T-cell (primary cell): ENCODE data around the gene KLHDC2. TPM values are rescaled to one million over a fixed set of nuclear protein-coding genes. Genes with fewer than 3 reads are reported as not detected.

ENCODE experiments used
- ATAC-seq, 4 experiments: fragments of 200-7000 bp in 3 of 4; fragments of 150-1000 bp in 1 of 4; cut with Tn5 transposase; replicated peaks in 1 of 4; 1 replicate in 3 of 4; 2 replicates in 1 of 4; pipeline ENCODE4 v1.10.0; 2021; ENCODE audit warnings: moderate library complexity in 3 of 4, mild to moderate bottlenecking in 2 of 4, moderate number of reproducible peaks in 1 of 4
- CTCF ChIA-PET, 2 donors: fragments of 300-600 bp; sonication (Branson Sonifier 250); formaldehyde crosslinking; loops; one replicate each; lab custom pipeline; 2022; ENCODE audit warnings: antibody characterized with exemption in 2 of 2; lab: Charles Lee
- POLR2A ChIA-PET, 2 donors: fragments of 300-600 bp; sonication (Branson Sonifier 250); formaldehyde crosslinking; loops; one replicate each; lab custom pipeline; 2022; ENCODE audit warnings: antibody characterized with exemption in 2 of 2; lab: Charles Lee
- DNase-seq, 35 experiments: peaks; one replicate each; pipeline versions ENCODE4 v3.0.0 to v3.0.0-alpha.2; 2013 to 2023
- H3K27ac ChIP-seq: one replicate; pipeline ENCODE4 v1.5.1; 2013; ENCODE audit warnings: low read length
- H3K27me3 ChIP-seq, 2 experiments: replicated peaks in 1 of 2; 1 replicate in 1 of 2; 2 replicates in 1 of 2; pipeline versions ENCODE4 v1.6.1 to v1.7.0; 2013; ENCODE audit warnings: low read length in 1 of 2, mixed read lengths in 1 of 2; ENCODE audit not compliant: control insufficient read depth in 2 of 2, insufficient read depth in 2 of 2; ENCODE audit errors: extremely low read depth in 1 of 2
- H3K36me3 ChIP-seq, 2 donors: 1 replicate in 1 of 2; 2 replicates in 1 of 2; pipeline versions ENCODE4 v1.6.1 to v1.7.0; 2013; ENCODE audit warnings: low read length in 1 of 2; ENCODE audit not compliant: control insufficient read depth in 2 of 2, insufficient read depth in 1 of 2; ENCODE audit errors: extremely low read depth in 1 of 2
- H3K4me1 ChIP-seq, 2 experiments: 1 replicate in 1 of 2; 2 replicates in 1 of 2; pipeline versions ENCODE4 v1.6.1 to v1.7.0; 2013; ENCODE audit warnings: low read length in 2 of 2, mixed read lengths in 1 of 2; ENCODE audit not compliant: insufficient read depth in 2 of 2, control insufficient read depth in 1 of 2; ENCODE audit errors: extremely low read depth in 1 of 2
- H3K4me3 ChIP-seq, 2 donors: 1 replicate in 1 of 2; 2 replicates in 1 of 2; pipeline versions ENCODE4 v1.5.1 to v1.7.0; 2013; ENCODE audit warnings: mild to moderate bottlenecking in 2 of 2, low read length in 1 of 2, moderate library complexity in 1 of 2; ENCODE audit not compliant: control insufficient read depth in 1 of 2; ENCODE audit errors: extremely low read depth in 1 of 2
- H3K9me3 ChIP-seq: 2 replicates; pipeline ENCODE4 v1.7.0; 2013
- H3K27ac Mint-ChIP-seq, 2 donors: one replicate each; pipeline ENCODE4 v1.8.0; 2020 to 2021; ENCODE audit warnings: mild to moderate bottlenecking in 2 of 2, mixed read lengths in 2 of 2
- H3K27me3 Mint-ChIP-seq, 2 donors: one replicate each; pipeline ENCODE4 v1.8.0; 2021 to 2022; ENCODE audit warnings: mixed read lengths in 2 of 2
- H3K36me3 Mint-ChIP-seq: one replicate; pipeline ENCODE4 v1.8.0; 2021; ENCODE audit warnings: mixed read lengths
- H3K4me1 Mint-ChIP-seq, 3 donors: one replicate each; pipeline ENCODE4 v1.8.0; 2020 to 2022; ENCODE audit warnings: mixed read lengths in 3 of 3, mild to moderate bottlenecking in 1 of 3
- H3K4me3 Mint-ChIP-seq, 3 donors: one replicate each; pipeline ENCODE4 v1.8.0; 2020 to 2022; ENCODE audit warnings: mild to moderate bottlenecking in 3 of 3, mixed read lengths in 3 of 3, moderate library complexity in 3 of 3
- H3K9me3 Mint-ChIP-seq, 3 donors: one replicate each; pipeline ENCODE4 v1.8.0; 2020 to 2022; ENCODE audit warnings: mixed read lengths in 3 of 3
- WGBS: methylation state at CpG from one replicate; pipeline ENCODE4 v1.1.5; 2013; ENCODE audit warnings: missing lambda C conversion rate; ENCODE audit not compliant: insufficient coverage; 5-methylcytosine and 5-hydroxymethylcytosine counted together
- total RNA-seq, 35 experiments: library from RNA in 6 of 35; stranded (reverse) in 6 of 35; fragments of 120-200 nt in 1 of 35; gene quantifications; one replicate each; pipeline versions ENCODE4 v1.2.1 to v1.2.4 and lab custom pipeline; 2013 to 2026

The KLHDC2 gene
- total RNA-seq, 5 donors from 2014 or later (not counting 1 experiment from before 2014, with no cell fraction given), result 69.0 to 115 (median 69.2) TPM

DNA sequence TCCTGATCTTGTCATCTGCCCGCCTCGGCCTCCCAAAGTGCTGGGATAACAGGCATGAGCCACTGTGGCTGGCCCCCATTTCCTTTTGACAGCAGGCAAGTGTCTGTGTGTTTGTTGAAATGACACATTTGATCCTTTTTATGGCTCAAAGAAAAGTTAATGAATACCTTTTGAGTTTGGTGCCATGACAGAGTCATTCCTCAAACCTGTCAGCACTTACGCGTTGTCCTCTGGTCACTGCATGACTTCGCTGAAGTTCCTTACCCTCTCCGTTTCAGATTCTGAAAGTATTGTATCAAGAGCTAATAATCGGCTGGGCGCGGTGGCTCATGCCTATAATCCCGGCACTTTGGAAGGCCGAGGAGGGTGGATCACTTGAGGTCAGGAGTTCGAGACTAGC lies 52.2 kb downstream of the KLHDC2 start:
- Mint-ChIP-seq H3K27ac (no peak overlapping the region), H3K4me3 (no peak overlapping the region), H3K36me3 (peaks cover 55% of the 10 kb centered on the region), H3K9me3 (peaks cover 0 to 8% (median 8%) of the 10 kb centered on the region in 3 donors), H3K4me1 (peaks cover 0 to 3% (median 0%) of the 10 kb centered on the region in 3 donors), H3K27me3 (no peaks in the 10 kb centered on the region)
- DNase-seq, result no peak
- ChIA-PET POLR2A (no interaction called here), CTCF (interaction anchor here in 1 of 2 donors (0.6 kb wide), 1 partner anchor 17 kb away, joined by 5 read pairs; no protein-coding TSS in a partner anchor)
- no peak overlapping the region for H3K4me3 ChIP-seq
- H3K9me3 ChIP-seq, result no peaks in the 10 kb centered on the region
- no peak for ATAC-seq
- H3K4me1 ChIP-seq, result no peaks in the 10 kb centered on the region
- peaks cover 15 to 65% of the 10 kb centered on the region in 2 donors for H3K36me3 ChIP-seq
- 100% methylated on average over 9 of the region's 12 CpGs for WGBS
- no peak overlapping the region for H3K27ac ChIP-seq
- no peaks in the 10 kb centered on the region for H3K27me3 ChIP-seq

DNA sequence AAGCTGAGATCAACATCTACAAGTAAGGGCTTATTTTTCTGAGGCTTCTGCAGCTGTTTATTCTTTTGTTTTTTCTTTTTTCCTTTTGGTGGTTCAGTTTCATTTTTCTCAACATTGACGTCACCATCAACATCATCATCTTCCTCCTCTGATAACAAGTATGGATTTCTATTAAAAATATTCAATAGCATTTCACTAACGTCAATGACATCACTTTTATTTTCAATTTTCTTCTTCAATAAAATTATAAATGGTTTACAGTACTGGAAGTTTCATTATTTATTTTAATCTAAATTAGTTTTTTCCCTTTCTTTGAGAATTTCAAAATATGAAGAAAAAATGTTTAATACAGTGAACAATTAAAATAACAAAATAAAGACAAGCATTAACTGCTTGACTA lies 60.7 kb downstream of the KLHDC2 start:
- H3K36me3 Mint-ChIP-seq, result peaks cover 53% of the 10 kb centered on the region
- ChIA-PET CTCF (interaction anchor here (0.7 to 4.1 kb wide), 10 partner anchors 11 to 368 kb away, joined by 3 to 27 read pairs (median 6); partner anchors contain the start of genes DNAAF2 (in 1 of the 2) and NEMF (in 1 of the 2)), POLR2A (interaction anchor here in 1 of 2 donors (0.6 to 0.9 kb wide), 3 partner anchors 23 to 159 kb away, joined by 3 to 8 read pairs (median 3); no protein-coding TSS in a partner anchor)
- no CpG with 5 or more reads among the region's 2 CpGs for WGBS
- no peaks in the 10 kb centered on the region for H3K27me3 Mint-ChIP-seq
- H3K4me1 Mint-ChIP-seq, result peaks cover 6 to 12% (median 9%) of the 10 kb centered on the region in 3 donors
- H3K9me3 Mint-ChIP-seq, result no peaks in the 10 kb centered on the region
- DNase-seq (no peak), ATAC-seq (no peak)
- Histone ChIP-seq H3K9me3 (no peaks in the 10 kb centered on the region), H3K27me3 (no peaks in the 10 kb centered on the region), H3K4me3 (no peak overlapping the region), H3K36me3 (peaks cover 13 to 83% of the 10 kb centered on the region in 2 donors), H3K27ac (no peak overlapping the region), H3K4me1 (no peaks in the 10 kb centered on the region)
- no peak overlapping the region for H3K27ac Mint-ChIP-seq
- no peak overlapping the region for H3K4me3 Mint-ChIP-seq

Other genes starting within 250 kb of the KLHDC2 start
- gene RPS29, start 181.8 kb upstream of the KLHDC2 start, total RNA-seq, result 1,000 to 10,000 TPM; 3,720 to 4,554 (median 3,981) TPM
- 10 to 100 TPM in 3 of 5 donors, 1 to 10 TPM in 2; 7.6 to 15.7 (median 11.4) TPM for gene LRR1, start 169.2 kb upstream of the KLHDC2 start, total RNA-seq
- gene RPL36AL, start 147.5 kb upstream of the KLHDC2 start, total RNA-seq, result 100 to 1,000 TPM; 211 to 322 (median 291) TPM
- gene MGAT2, start 147.4 kb upstream of the KLHDC2 start, total RNA-seq, result 10 to 100 TPM; 21.7 to 54.1 (median 41.6) TPM
- 10 to 100 TPM in 3 of 5 donors, 1 to 10 TPM in 2; 8.2 to 26.7 (median 10.0) TPM for gene DNAAF2, start 132.9 kb upstream of the KLHDC2 start, total RNA-seq
- gene POLE2, start 79.9 kb upstream of the KLHDC2 start, total RNA-seq, result 1 to 10 TPM in 4 of 5 donors, under 1 TPM in 1; 0.99 to 4.0 (median 1.8) TPM
- 10 to 100 TPM in 4 of 5 donors, 1 to 10 TPM in 1; 8.8 to 12.5 (median 10.2) TPM for gene KLHDC1, start 75.0 kb upstream of the KLHDC2 start, total RNA-seq
- gene NEMF, start 84.6 kb downstream of the KLHDC2 start, total RNA-seq, result 100 to 1,000 TPM in 1 of 5 donors, 10 to 100 TPM in 4; 73.0 to 106 (median 88.8) TPM
- gene ARF6, start 124.9 kb downstream of the KLHDC2 start, total RNA-seq, result 100 to 1,000 TPM in 1 of 5 donors, 10 to 100 TPM in 4; 72.0 to 111 (median 93.6) TPM